Activated CD8-positive, alpha-beta T cell treated with anti-CD3 and anti-CD28 coated beads, Interleukin-2, amount 10 ng/mL, durations not matched to agents 7 days and 5 days (primary cell): ENCODE measurements around the gene PCSK4. TPM values are rescaled to one million over a fixed set of nuclear protein-coding genes. Genes with fewer than 3 reads are reported as not detected.
"Not testable (repeated sequence)": the region's sequence is repeated elsewhere in the genome, so short reads cannot be mapped to it uniquely, and the experiment has no call there.

ENCODE experiments used
- ATAC-seq: fragments of 150-1000 bp; cut with Tn5 transposase; one replicate; pipeline ENCODE4 v1.10.0; 2021; ENCODE audit warnings: moderate library complexity
- CTCF ChIA-PET: fragments of 350-600 bp; sonication (Branson Sonifier 250); formaldehyde crosslinking; loops from one replicate; lab custom pipeline; 2021; ENCODE audit warnings: antibody characterized with exemption; lab: Charles Lee
- POLR2A ChIA-PET: fragments of 350-600 bp; sonication (Branson Sonifier 250); formaldehyde crosslinking; loops from one replicate; lab custom pipeline; 2021; ENCODE audit warnings: antibody characterized with exemption; lab: Charles Lee
- DNase-seq: peaks from one replicate; pipeline ENCODE4 v3.0.0-alpha.2; 2020
- H3K27ac Mint-ChIP-seq: one replicate; pipeline ENCODE4 v1.8.0; 2021; ENCODE audit warnings: mild to moderate bottlenecking, mixed read lengths
- H3K27me3 Mint-ChIP-seq: one replicate; pipeline ENCODE4 v1.8.0; 2021; ENCODE audit warnings: low read depth, mixed read lengths
- H3K36me3 Mint-ChIP-seq: one replicate; pipeline ENCODE4 v1.8.0; 2021; ENCODE audit warnings: low read depth, mixed read lengths
- H3K4me1 Mint-ChIP-seq: one replicate; pipeline ENCODE4 v1.8.0; 2021; ENCODE audit warnings: low read depth, mixed read lengths
- H3K4me3 Mint-ChIP-seq: one replicate; pipeline ENCODE4 v1.8.0; 2021; ENCODE audit warnings: mild to moderate bottlenecking, mixed read lengths
- H3K9me3 Mint-ChIP-seq: one replicate; pipeline ENCODE4 v1.8.0; 2022; ENCODE audit warnings: mixed read lengths; ENCODE audit not compliant: insufficient read depth
- total RNA-seq, 2 experiments: library from RNA; stranded (reverse); gene quantifications; one replicate each; pipeline ENCODE4 v1.2.3, GENCODE V29; 2021

The PCSK4 gene
- total RNA-seq, 2 experiments from 2014 or later = 3.4 to 4.1 TPM

DNA sequence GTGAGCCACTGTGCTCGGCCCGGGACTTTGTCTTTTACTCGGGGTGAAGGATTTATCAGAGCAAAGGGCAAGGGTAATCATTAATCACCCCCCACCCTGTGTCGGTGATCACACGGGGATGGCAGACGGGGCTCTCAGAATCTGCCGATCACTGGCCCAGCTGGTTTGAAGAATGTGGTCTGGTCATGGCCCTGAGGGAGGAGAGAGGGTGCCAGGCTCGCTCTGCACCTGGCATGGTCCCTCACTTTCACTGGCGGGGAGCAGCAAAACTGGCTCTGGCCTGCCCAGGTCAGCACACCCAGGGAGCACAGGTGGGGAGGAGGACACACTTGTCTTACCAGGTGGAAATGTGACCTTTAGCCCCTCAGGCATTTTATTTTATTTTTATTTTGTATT, 11.0 kb upstream of the PCSK4 start:
- no peak for DNase-seq
- Mint-ChIP-seq H3K27ac (no peak overlapping the region), H3K9me3 (no peaks in the 10 kb centered on the region), H3K36me3 (no peaks in the 10 kb centered on the region), H3K4me1 (peaks cover 8% of the 10 kb centered on the region), H3K4me3 (no peak overlapping the region), H3K27me3 (peaks cover 5% of the 10 kb centered on the region)
- ChIA-PET CTCF (no interaction called here), POLR2A (no interaction called here)
- no peak for ATAC-seq

DNA sequence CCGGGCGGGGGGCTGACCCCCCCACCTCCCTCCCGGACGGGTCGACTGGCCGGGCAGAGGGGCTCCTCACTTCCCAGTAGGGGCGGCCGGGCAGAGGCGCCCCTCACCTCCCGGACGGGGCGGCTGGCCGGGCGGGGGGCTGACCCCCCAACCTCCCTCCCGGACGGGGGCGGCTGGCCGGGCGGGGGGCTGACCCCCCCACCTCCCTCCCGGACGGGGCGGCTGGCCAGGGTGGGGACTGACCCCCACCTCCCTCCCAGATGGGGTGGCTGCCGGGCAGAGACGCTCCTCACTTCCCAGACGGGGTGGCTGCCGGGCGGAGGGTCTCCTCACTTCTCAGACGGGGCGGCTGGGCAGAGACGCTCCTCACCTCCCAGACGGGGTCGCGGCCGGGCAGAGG, 9.1 kb upstream of the PCSK4 start:
- ATAC-seq, H3K27ac Mint-ChIP-seq, CTCF ChIA-PET, DNase-seq, H3K4me1 Mint-ChIP-seq, H3K27me3 Mint-ChIP-seq, H3K36me3 Mint-ChIP-seq, H3K9me3 Mint-ChIP-seq, POLR2A ChIA-PET, H3K4me3 Mint-ChIP-seq: not testable (repeated sequence)

DNA sequence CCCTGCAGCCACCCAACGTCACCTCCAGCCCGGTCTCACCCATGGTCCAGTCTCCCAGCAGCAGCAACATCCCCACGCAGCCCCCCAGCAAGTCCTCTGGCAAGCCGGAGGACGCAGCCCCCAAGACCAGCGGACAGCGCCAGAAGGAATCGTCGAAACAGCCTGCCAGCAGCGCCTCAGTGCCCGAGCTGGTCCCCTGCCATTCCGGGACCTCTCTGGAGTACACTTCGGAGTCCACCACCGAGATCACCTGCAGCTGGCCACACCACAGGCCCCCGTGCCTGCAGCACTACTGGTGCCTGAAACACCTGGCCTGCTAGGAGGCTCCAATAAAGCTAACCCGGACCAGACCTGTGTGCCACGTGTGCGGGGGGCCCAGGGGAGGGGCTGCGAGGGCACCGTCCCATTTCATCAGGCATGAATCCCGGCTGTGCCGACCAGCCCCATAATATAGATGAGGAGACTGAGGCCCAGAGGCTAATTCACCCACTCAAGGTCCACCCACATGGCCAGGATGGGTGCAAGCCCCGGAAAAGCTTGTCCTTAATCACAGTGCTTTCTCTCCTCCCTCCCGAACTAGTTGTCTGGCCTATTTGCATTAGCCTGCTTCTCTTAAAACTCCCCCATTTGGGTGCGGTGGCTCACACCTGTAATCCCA, 7.6 kb upstream of the PCSK4 start:
- H3K4me1 Mint-ChIP-seq = no peaks in the 10 kb centered on the region
- no peaks in the 10 kb centered on the region for H3K27me3 Mint-ChIP-seq
- H3K36me3 Mint-ChIP-seq = no peaks in the 10 kb centered on the region
- no peak overlapping the region for H3K27ac Mint-ChIP-seq
- DNase-seq = no peak
- H3K4me3 Mint-ChIP-seq = no peak overlapping the region
- ChIA-PET CTCF (no interaction called here), POLR2A (no interaction called here)
- no peak for ATAC-seq
- H3K9me3 Mint-ChIP-seq = no peaks in the 10 kb centered on the region

DNA sequence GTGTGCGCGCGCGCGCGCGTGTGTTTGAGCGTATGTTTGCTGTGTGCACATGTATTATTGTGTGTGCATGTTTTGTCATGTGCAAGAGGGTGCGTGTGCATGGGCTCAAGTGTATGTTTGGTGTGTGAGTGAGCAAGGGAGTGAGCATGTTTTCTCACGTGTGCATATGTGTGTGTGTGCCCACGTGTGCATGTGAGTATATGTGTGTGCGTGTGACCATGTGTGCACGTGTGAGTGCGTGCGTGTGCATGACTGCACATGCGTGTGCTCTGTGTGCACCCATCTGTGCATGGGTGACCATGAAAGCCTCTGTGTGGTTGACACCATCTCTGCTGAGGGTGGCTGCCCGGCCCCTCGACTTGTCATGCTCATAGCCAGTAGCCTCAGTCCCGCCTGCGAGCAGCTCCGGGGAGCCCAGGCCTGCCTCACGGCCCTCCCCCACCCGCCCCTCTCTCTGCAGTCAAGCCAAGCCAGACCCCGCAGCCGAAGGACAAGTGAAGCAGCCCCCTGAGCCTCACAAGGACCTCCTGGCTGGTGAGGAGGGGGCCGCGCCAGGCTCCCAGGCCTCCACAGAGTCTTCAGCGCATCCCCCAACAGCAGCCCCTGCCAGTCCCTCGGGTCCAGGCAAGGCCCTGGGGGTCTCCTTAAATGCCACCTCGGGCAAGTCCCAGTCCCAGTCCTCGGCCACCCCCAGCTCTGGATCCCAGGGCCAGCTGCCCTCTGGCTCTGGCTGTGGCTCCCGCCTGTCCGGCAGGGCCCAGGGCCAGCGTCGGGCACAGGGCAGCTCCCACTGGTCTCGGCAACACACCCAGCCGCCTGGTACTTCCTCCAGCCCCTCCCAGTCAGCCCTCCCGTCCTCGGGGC, 6.8 kb upstream of the PCSK4 start:
- H3K36me3 Mint-ChIP-seq = no peaks in the 10 kb centered on the region
- no peaks in the 10 kb centered on the region for H3K9me3 Mint-ChIP-seq
- ATAC-seq = no peak
- no peak overlapping the region for H3K27ac Mint-ChIP-seq
- H3K4me1 Mint-ChIP-seq = peaks cover under 1% of the 10 kb centered on the region
- H3K4me3 Mint-ChIP-seq = no peak overlapping the region
- ChIA-PET POLR2A (no interaction called here), CTCF (no interaction called here)
- peaks cover 1% of the 10 kb centered on the region for H3K27me3 Mint-ChIP-seq
- no peak for DNase-seq

GRCh38 chr19:1495799-1496713, 5.9 kb upstream of the PCSK4 start:
- ATAC-seq (no peak), DNase-seq (no peak)
- ChIA-PET CTCF (no interaction called here), POLR2A (no interaction called here)
- Mint-ChIP-seq H3K27me3 (peaks cover 5% of the 10 kb centered on the region), H3K27ac (no peak overlapping the region), H3K36me3 (no peaks in the 10 kb centered on the region), H3K9me3 (no peaks in the 10 kb centered on the region), H3K4me1 (peaks cover 6% of the 10 kb centered on the region), H3K4me3 (no peak overlapping the region)

DNA sequence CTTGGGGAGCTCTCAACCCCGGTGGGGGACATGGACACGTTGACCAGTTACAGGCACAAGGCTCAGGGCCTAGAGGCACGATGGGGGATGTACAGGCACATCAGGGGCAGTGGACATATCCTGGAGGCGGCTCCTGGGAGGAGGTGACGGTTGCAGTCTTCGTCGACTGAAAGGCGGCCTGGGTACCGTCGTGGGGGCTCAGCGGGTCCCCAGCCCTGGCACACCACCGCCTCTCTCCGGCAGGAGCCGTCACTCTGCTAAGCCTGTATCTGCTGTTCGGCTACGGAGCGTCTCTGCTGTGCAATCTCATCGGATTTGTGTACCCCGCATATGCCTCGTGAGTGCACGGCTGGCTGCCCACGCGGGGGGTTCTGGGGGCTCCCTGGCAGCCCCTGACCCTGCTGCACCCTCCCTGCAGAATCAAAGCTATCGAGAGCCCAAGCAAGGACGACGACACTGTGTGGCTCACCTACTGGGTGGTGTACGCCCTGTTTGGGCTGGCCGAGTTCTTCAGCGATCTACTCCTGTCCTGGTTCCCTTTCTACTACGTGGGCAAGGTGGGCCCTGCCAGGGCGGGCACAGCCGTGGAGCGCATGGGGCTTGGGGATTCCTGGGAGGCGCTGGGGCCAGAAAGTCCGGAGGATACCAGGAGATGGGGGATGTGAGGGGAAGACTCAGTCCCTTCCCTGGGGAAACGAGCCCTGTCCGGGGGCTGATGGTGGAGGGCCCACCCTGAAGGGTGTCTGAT, 5.1 kb upstream of the PCSK4 start:
- Mint-ChIP-seq H3K9me3 (no peaks in the 10 kb centered on the region), H3K27me3 (peaks cover 5% of the 10 kb centered on the region), H3K36me3 (no peaks in the 10 kb centered on the region), H3K4me3 (no peak overlapping the region), H3K4me1 (peaks cover 6% of the 10 kb centered on the region), H3K27ac (no peak overlapping the region)
- no peak for DNase-seq
- CTCF ChIA-PET = no interaction called here
- no peak for ATAC-seq
- POLR2A ChIA-PET = no interaction called here

- Mint-ChIP-seq H3K36me3 (no peaks in the 10 kb centered on the region), H3K4me3 (no peak overlapping the region), H3K4me1 (peaks cover 11% of the 10 kb centered on the region), H3K27me3 (peaks cover 5% of the 10 kb centered on the region), H3K27ac (no peak overlapping the region), H3K9me3 (no peaks in the 10 kb centered on the region)
- DNase-seq = no peak
- CTCF ChIA-PET = no interaction called here
- ATAC-seq = no peak
- POLR2A ChIA-PET = no interaction called here
Observed at GRCh38 chr19:1494115-1494815, 4.1 kb upstream of the PCSK4 start.

GRCh38 chr19:1492474-1493006, 2.4 kb upstream of the PCSK4 start:
- H3K4me1 Mint-ChIP-seq = peaks cover 13% of the 10 kb centered on the region
- CTCF ChIA-PET = no interaction called here
- H3K27ac Mint-ChIP-seq = no peak overlapping the region
- DNase-seq (no peak), ATAC-seq (no peak)
- peaks cover 5% of the 10 kb centered on the region for H3K27me3 Mint-ChIP-seq
- POLR2A ChIA-PET = no interaction called here
- no peaks in the 10 kb centered on the region for H3K36me3 Mint-ChIP-seq
- no peaks in the 10 kb centered on the region for H3K9me3 Mint-ChIP-seq
- H3K4me3 Mint-ChIP-seq = no peak overlapping the region

GRCh38 chr19:1491849-1492170, 1.7 kb upstream of the PCSK4 start:
- Mint-ChIP-seq H3K27ac (peak overlapping the region; percentile 30), H3K27me3 (peaks cover 5% of the 10 kb centered on the region), H3K36me3 (no peaks in the 10 kb centered on the region), H3K4me3 (peak overlapping the region; percentile 67), H3K9me3 (no peaks in the 10 kb centered on the region), H3K4me1 (peaks cover 13% of the 10 kb centered on the region)
- ATAC-seq (no peak), DNase-seq (no peak)
- CTCF ChIA-PET = interaction anchor here (1.5 to 1.6 kb wide), 2 partner anchors 47 to 54 kb away, joined by 5 to 7 read pairs; no protein-coding TSS in a partner anchor
- POLR2A ChIA-PET = no interaction called here

- peak within 1 kb of the TSS; percentile 75 for H3K4me3 Mint-ChIP-seq
- ATAC-seq (no peak), DNase-seq (no peak)
- H3K36me3 Mint-ChIP-seq = no peaks in the 10 kb centered on the region
- peaks cover 13% of the 10 kb centered on the region for H3K4me1 Mint-ChIP-seq
- no peaks in the 10 kb centered on the region for H3K9me3 Mint-ChIP-seq
- ChIA-PET POLR2A (interaction anchor here (0.7 kb wide), 1 partner anchor 24 kb away, joined by 3 read pairs; no protein-coding TSS in a partner anchor), CTCF (interaction anchor here (1.0 to 1.6 kb wide), 5 partner anchors 11 to 55 kb away, joined by 4 to 8 read pairs (median 5); no protein-coding TSS in a partner anchor)
- peak within 1 kb of the TSS; percentile 79 for H3K27ac Mint-ChIP-seq
- peaks cover 5% of the 10 kb centered on the region for H3K27me3 Mint-ChIP-seq
Observed at GRCh38 chr19:1491114-1491848, 1.1 kb upstream of the PCSK4 start, which contains the start of gene REEP6. REEP6 (plus strand) TSS chr19:1491181; CDS start chr19:1491270, 89 bp downstream.
